IMR-90 (cell line): ENCODE measurements around the gene PLA2G2F.

Experiments used
- CTCF ChIP-seq: conservative IDR thresholded peaks from 2 replicates; pipeline ENCODE4 v1.5.1; 2012; ENCODE audit warnings: mild to moderate bottlenecking, low read depth, low read length, improper control_type of control experiment
- MXI1 ChIP-seq: IDR thresholded peaks from 2 replicates; pipeline ENCODE4 v1.6.1; 2012; ENCODE audit warnings: low read depth, mild to moderate bottlenecking, low read length, moderate library complexity, borderline replicate concordance
- USF2 ChIP-seq: fragments of 150-350 bp; IDR thresholded peaks from 2 replicates; pipeline ENCODE4 v1.6.1; 2017; ENCODE audit warnings: mild to moderate bottlenecking, antibody characterized with exemption, low read length, low read depth

- TF ChIP-seq CTCF (no peak), MXI1 (no peak), USF2 (no peak)
Measured at GRCh38 chr1:20184481-20184900, 45.4 kb downstream of the PLA2G2F start.
